GM18909 (cell line): ENCODE measurements around the gene CHD3.
"Not testable (repeated sequence)": the region's sequence is repeated elsewhere in the genome, so short reads cannot be mapped to it uniquely, and the experiment has no call there.

Experiments
- ATAC-seq: cut with Tn5 transposase; IDR thresholded peaks from one replicate; pipeline ENCODE4 v1.9.1; 2021; ENCODE audit warnings: mild to moderate bottlenecking; ENCODE audit not compliant: unreplicated experiment, poor library complexity

CHD3 gene

DNA sequence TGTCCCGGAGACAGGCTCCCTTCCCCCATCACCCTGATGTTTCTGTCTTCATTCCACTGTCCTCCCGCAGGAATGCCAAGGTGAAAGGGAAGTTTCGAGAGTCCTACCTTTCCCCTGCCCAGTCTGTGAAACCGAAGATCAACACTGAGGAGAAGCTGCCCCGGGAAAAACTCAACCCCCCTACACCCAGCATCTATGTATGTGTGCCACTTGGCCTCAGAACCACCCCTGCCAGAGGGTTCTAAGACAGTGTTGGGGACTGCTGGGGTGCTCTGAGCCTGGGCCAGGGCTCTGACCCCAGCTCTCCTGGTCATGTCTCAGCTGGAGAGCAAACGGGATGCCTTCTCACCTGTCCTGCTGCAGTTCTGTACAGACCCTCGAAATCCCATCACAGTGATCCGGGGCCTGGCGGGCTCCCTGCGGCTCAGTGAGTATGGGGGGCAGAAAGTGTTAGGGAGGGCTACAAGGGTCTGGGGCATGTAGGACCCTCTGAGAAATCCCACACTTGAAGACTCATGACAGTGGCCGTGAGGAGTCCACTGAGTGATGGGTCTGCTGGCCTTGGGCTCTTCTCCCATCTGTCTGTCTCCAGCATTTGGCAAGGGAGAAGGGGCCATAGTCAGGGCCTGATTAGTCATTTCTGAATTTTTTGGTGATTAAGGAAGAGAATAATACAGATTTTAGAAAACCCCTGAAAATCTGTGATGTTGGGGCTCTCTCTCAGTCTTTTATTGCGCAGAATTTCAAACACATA lies 38.7 kb upstream of the CHD3 start:
- no peak for ATAC-seq

DNA sequence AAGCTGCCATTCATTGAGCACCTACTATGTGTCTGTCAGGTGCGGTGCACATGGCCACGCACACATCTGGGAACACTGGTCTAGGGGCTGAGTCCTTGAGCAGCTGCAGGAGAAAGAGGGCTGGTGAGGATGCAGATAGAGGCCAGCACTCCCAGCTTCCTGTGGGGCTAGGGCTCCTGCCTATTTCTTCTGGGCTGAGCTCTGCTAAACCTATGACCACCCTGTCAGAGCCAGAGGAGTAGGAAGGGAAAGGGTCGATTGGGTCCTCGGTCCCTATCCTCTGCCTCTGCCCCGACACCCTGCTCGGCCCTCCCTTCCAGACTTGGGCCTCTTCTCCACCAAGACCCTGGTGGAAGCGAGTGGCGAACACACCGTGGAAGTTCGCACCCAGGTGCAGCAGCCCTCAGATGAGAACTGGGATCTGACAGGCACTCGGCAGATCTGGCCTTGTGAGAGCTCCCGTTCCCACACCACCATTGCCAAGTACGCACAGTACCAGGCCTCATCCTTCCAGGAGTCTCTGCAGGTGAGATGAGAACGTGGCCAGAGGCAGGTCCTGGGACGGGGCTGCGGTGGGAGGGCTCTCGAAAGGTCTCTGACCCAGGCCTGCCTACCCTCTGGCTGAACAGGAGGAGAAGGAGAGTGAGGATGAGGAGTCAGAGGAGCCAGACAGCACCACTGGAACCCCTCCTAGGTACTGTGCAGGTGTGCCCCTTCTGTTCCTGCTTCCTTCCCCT lies 37.7 kb upstream of the CHD3 start:
- peak; percentile 1 for ATAC-seq

DNA sequence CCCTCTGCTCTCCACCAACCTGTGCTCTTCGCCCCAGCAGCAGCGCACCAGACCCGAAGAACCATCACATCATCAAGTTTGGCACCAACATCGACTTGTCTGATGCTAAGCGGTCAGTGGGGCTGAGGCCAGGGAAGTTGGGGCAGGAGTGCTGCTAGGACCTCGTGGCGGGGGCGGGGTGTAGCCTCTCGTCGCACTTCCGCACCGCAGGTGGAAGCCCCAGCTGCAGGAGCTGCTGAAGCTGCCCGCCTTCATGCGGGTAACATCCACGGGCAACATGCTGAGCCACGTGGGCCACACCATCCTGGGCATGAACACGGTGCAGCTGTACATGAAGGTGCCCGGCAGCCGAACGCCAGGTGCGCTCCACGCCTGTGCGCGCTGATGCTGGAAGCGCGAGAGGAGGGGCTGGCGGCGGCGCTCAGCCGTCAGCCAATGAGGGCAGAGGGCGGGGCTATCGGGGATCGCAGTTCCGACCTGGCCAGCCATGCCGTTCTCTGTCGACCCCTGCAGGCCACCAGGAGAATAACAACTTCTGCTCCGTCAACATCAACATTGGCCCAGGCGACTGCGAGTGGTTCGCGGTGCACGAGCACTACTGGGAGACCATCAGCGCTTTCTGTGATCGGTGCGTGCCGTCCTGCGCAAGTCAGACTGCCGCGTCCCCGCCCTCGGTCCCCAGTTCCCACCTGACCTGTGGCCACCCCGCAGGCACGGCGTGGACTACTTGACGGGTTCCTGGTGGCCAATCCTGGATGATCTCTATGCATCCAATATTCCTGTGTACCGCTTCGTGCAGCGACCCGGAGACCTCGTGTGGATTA lies 36.9 kb upstream of the CHD3 start:
- ATAC-seq, result peak; percentile 71

DNA sequence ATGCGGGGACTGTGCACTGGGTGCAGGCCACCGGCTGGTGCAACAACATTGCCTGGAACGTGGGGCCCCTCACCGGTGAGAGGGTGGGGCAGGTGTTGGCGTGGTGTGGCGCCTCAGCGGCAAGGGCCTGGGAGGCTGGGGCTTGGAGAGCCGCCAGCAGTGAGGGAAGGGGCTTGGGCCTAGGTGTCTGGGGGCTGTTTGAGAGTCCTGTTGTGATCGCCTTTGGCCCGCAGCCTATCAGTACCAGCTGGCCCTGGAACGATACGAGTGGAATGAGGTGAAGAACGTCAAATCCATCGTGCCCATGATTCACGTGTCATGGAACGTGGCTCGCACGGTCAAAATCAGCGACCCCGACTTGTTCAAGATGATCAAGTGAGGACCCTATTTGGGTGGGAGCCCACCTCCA lies 36.3 kb upstream of the CHD3 start:
- ATAC-seq, result no peak

DNA sequence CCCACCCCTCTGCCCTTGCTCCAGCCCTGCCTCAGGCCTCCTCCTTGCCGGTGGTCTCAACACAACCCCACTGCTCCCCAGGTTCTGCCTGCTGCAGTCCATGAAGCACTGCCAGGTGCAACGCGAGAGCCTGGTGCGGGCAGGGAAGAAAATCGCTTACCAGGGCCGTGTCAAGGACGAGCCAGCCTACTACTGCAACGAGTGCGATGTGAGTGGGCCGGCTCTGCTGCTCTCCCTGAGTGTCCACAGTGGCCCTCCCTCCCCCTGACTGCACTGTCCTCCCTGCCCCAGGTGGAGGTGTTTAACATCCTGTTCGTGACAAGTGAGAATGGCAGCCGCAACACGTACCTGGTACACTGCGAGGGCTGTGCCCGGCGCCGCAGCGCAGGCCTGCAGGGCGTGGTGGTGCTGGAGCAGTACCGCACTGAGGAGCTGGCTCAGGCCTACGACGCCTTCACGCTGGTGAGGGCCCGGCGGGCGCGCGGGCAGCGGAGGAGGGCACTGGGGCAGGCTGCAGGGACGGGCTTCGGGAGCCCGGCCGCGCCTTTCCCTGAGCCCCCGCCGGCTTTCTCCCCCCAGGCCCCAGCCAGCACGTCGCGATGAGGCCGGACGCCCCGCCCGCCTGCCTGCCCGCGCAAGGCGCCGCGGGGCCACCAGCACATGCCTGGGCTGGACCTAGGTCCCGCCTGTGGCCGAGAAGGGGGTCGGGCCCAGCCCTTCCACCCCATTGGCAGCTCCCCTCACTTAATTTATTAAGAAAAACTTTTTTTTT lies 35.5 kb upstream of the CHD3 start:
- no peak for ATAC-seq

DNA sequence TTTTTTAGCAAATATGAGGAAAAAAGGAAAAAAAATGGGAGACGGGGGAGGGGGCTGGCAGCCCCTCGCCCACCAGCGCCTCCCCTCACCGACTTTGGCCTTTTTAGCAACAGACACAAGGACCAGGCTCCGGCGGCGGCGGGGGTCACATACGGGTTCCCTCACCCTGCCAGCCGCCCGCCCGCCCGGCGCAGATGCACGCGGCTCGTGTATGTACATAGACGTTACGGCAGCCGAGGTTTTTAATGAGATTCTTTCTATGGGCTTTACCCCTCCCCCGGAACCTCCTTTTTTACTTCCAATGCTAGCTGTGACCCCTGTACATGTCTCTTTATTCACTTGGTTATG lies 34.9 kb upstream of the CHD3 start:
- ATAC-seq, result no peak

DNA sequence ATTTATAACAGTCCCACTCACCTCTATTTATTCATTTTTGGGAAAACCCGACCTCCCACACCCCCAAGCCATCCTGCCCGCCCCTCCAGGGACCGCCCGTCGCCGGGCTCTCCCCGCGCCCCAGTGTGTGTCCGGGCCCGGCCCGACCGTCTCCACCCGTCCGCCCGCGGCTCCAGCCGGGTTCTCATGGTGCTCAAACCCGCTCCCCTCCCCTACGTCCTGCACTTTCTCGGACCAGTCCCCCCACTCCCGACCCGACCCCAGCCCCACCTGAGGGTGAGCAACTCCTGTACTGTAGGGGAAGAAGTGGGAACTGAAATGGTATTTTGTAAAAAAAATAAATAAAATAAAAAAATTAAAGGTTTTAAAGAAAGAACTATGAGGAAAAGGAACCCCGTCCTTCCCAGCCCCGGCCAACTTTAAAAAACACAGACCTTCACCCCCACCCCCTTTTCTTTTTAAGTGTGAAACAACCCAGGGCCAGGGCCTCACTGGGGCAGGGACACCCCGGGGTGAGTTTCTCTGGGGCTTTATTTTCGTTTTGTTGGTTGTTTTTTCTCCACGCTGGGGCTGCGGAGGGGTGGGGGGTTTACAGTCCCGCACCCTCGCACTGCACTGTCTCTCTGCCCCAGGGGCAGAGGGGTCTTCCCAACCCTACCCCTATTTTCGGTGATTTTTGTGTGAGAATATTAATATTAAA lies 34.4 kb upstream of the CHD3 start:
- ATAC-seq, result no peak

DNA sequence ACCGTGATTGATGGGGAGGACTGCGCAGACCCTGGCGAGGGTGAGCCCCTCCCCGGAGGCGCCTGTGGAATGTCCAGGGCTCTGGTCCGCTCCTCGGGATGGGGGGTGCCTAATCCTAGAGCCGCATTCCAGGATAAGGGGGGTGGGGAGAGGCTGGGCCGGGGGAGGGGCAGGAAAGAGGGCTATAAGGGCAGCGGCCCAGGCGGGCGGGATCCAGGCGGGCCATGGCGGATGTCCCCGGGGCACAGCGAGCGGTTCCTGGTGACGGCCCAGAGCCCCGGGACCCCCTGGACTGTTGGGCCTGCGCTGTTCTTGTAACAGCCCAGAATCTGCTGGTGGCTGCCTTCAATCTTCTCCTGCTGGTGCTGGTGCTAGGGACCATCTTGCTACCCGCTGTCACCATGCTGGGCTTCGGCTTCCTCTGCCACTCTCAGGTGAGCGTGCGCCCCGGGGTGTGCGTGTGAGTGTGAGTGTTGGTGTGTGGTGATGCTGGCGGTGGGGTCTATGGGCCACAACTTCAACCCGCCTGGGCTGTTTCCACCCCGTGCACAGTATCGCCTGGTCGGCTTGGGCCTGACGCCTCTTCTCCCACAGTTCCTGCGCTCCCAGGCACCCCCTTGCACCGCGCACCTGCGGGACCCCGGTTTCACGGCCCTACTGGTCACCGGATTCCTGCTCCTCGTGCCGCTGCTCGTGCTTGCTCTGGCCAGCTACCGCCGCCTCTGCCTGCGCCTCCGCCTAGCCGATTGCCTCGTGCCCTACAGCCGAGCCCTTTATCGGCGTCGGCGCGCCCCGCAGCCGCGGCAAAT lies 33.5 kb upstream of the CHD3 start, which contains the start of gene TMEM88:
Gene TMEM88, plus strand, starts transcription at position 216 of the 809 bp plus-strand sequence. Its CDS starts 9 bp downstream, at position 225.
- no peak for ATAC-seq

DNA sequence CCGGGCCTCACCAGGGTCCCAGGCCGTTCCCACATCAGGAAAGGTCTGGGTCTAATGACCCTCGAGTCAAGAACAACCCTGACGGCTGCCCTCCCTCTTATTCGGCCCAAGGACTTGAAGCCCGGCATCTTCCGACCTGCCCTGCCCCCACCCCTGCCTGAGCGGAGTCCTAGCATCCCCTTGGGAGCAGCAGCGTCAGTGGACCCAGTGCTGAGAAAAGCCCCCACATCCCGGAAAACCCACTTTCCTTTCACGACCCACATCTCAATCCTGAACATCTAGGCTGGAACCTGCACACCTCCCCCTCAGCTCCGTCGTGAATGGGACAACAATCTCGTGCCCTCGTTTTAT lies 33.0 kb upstream of the CHD3 start:
- no peak for ATAC-seq

DNA sequence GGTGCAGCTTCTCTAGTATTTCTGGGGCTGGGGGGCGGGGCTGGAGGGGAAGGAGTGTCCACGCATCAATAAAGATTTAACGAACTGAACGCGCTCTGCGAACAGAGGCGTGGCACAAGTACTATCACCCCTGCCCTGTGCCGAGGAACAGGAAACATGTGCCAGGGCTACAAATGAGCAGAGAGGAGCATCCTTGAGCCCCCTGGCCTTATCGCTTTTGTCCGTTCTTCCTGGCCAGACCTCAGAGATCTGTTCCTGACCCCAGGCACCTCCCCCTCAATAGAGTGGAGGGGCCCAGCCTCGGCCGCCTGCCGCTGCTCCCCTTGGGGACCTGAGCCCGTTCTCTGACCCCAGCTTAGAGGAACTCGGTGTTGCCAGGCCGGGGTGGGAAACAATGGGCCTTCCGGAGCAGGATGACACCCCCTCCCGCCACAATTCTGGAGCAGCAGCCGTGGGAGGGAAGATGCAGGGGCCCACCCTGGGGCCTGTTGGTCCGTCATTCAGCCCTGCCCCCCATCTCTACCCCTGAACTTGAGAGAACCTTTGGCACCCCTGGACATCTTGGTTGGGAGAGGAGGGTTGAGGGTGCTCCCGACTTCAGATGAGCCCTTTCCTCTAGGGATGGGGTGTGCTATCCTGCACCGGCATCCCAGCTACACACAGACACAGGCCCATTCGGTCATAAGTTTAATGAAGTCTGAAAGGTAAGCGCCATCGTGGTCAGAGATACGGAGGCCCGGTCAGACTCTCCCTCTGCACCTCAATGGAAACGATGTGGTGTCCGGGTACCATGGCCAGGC lies 32.4 kb upstream of the CHD3 start:
- ATAC-seq, result no peak

DNA sequence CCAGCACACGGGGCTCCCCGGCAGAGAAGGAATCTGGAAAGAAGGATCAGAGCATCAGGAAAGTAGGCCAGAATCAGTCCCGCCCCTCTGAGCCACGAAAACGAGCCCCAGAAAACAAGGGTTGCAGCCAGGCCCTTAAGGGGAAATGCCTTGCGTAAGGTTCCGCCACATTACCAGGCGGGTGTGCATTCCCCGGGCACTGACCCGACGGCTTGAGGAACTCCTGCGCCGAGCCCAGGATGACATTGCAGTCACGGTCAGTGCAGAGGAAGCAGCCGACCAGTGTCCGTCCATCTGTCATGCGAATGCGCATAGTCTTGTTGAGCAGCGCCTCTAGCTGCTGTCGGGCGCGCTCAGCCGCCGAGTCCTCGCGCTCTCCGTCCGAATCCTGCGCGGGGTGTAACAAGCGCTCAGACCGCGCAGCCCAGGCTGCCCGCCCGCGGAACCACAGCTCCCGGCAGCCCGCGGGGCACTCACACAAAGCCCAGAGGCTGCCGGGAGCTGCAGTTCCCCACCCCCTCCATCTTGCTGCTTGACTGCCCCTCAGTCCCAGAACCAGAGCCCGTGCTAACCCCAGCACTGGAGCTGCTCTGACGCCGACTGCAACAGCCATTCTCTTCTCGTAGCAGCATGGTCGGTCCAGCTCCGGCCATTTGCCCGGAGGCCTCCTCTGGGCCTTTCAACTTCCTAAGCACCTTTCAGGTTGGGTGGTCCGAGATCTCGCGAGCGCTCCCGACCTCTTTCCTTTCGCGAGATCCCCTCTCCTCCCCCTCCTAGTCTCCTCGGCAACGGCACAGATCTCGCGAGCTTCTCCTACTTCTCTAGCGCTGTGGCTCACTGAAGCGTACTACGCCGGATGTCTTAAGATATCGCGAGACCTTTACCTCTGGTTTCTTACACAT lies 31.5 kb upstream of the CHD3 start, which contains the start of gene NAA38:
Gene NAA38, minus strand, starts transcription at position 749 of the 902 bp plus-strand sequence. Its CDS starts 96 bp downstream, at position 653.
- peak; percentile 79 for ATAC-seq

DNA sequence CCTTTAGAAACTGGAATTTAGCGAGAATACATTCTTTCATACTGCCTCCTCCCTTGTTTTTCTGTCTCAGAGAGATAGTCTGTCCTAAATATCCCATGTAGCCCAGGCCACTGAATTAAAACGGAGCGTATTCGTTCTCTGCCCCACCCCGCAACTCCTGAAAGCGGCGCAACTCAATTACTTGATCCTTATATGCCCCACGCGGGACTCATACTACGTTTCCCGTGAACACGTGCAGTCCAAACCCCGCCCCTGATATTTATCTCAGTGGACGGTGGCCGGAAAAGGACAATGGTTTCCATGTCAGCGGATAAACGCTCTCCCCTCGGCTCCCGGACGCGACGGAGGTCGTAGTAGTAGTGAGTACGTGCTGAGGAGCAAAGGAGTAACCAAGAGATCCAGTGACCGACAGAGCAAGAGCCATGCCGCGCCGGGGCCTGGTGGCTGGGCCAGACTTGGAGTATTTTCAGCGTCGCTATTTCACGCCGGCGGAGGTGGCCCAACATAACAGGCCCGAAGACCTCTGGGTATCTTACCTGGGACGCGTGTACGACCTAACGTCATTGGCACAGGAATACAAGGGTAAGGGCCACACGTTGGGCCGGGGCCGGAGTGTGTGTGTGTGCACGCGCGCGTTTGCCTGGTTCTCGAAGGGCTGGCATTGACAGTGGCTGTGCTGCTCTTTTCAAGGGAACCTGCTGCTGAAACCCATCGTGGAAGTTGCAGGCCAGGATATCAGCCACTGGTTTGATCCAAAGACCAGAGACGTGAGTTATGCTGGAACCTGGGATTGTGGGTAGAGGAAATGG lies 30.7 kb upstream of the CHD3 start, which contains the start of gene CYB5D1:
Gene CYB5D1, plus strand, starts transcription at position 291 of the 809 bp plus-strand sequence. Its CDS starts 132 bp downstream, at position 423.
- ATAC-seq, result peak; percentile 37

DNA sequence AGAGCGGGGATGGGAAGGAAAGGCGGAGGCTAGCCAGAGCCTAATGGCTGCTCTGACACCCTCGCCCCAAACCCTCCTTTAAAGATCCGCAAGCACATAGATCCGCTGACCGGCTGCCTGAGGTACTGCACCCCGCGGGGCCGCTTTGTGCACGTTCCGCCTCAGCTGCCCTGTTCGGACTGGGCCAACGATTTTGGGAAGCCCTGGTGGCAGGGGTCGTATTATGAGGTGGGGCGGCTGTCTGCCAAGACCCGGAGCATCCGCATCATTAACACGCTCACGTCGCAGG lies 30.1 kb upstream of the CHD3 start:
- no peak for ATAC-seq

DNA sequence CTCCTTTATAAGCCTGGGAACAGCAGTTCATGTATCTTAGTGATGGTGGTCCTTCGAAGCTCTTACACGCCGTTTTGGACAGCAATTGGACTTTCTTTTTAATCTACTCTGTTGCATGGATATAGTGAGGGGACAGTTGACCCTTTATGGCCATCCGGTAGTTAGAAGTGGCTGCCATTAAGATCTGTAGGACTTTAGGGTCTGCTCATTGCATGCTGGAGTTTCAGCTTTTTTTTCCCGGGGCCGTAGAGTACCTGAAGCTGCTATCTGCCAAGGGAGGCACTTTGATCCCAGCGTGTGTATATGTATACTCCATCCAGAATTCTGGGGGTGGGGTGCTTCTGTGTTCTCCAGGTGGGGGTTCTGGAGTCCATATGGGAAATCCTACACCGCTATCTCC lies 29.6 kb upstream of the CHD3 start:
- ATAC-seq, result no peak

DNA sequence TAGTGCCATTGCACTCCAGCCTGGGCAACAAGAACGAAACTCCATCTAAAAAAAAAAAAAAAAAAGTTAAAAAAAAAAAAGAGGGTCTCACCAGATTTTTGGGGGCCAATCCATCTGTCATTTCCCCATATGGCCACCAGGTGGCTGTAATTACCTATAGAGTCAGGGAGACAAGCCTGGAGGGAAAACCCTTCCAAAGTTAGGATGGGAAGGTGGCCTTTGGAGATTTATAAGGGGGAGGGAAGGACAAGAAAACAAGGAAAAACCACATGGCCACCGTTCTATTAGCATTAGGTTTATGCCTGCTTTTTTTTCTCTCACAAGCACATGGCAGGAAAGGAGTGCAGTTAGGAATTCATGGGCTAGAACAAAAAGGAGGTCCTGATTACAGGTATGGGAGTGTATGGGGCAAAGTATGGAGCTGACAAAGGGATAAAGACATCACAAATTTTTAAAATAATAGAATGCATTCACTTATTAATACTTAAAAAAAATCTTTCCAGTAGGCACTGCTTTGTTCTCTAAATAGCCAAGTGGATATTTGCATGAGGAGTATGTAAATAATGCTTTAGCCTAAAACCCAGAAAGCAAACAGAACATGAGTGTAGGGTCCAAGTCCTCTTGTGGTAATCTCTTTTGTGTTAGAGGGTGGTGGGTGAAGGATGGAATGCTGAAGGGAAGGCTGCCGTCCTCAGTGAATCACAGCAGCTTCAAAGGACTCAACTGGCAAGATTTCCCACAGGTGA lies 25.7 kb upstream of the CHD3 start:
- ATAC-seq, result no peak

DNA sequence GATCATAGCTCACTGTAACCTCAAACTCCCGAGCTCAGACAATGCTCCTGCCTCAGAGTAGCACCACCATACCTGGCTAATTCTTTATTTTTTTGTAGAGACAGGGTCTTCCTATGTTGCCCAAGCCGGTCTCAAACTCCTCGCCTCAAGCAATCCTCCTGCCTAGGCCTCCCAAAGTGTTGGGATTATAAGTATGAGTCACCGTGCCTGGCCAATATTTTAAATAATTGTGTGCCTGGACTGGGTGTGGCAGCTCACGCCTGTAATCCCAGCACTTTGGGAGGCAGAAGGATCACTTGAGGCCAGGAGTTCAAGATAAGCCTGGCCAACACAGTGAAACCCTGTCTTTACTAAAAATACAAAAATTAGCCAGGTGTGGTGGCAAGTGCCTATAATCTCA lies 24.2 kb upstream of the CHD3 start:
- not testable (repeated sequence) for ATAC-seq
